GM21825 (cell line): Measurements from ENCODE around the gene STX11.
A peak's percentile ranks its signal among the peaks of the same experiment; 100 is the strongest.
"Not testable (repeated sequence)": the region's sequence is repeated elsewhere in the genome, so short reads cannot be mapped to it uniquely, and the experiment has no call there.

Source experiments
- ATAC-seq: cut with Tn5 transposase; IDR thresholded peaks from one replicate; pipeline ENCODE4 v1.9.1; 2021; ENCODE audit warnings: mild to moderate bottlenecking, moderate library complexity; ENCODE audit not compliant: unreplicated experiment

Gene STX11

GRCh38 chr6:144149894-144150709 is at the start of gene STX11:
TSS of gene STX11 (plus strand) at chr6:144150517. CDS start at chr6:144186628, 36,111 bp downstream.
- peak; percentile 65 for ATAC-seq

DNA sequence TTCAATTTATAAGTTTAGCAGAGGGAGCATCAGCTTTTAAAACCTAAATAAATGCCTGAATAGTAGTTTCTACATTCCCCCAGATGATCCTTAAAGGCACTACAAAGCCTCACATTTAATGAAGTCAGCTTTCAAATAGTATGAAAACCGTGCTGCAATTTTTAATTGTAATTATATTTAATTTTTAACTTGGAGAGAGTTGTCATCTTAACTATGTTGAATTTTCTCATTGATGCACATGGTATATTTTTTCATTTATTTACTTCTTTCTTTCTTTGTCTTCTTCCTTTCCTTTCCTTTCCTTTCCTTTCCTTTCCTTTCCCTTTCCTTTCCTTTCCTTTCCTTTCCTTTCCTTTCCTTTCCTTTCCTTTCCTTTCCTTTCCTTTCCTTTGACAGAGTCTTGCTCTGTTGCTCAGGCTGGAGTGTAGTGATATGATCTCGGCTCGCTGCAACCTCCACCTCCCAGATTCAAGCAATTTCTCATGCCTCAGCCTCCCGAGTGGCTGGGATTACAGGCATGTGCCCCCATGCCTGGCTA is 47.2 kb upstream of the STX11 start:
- no peak for ATAC-seq

DNA sequence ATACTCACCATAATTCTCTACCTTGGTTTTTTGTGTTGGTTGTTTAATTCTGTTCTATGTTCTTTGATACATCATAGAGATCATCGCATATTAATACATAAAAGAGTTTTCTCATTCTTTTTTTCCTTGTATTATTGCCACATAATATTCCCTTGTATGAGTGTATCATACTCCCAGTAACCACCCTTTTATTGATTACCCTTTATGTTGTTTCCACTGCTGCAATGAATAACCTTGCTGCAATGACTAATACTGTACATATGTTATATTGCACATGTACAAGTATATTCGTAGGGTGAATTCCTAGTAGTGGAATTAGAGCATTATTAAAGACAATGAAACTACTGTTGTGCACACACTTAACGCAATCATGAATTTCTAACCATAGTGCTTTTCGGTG is 45.8 kb upstream of the STX11 start:
- ATAC-seq, result no peak

DNA sequence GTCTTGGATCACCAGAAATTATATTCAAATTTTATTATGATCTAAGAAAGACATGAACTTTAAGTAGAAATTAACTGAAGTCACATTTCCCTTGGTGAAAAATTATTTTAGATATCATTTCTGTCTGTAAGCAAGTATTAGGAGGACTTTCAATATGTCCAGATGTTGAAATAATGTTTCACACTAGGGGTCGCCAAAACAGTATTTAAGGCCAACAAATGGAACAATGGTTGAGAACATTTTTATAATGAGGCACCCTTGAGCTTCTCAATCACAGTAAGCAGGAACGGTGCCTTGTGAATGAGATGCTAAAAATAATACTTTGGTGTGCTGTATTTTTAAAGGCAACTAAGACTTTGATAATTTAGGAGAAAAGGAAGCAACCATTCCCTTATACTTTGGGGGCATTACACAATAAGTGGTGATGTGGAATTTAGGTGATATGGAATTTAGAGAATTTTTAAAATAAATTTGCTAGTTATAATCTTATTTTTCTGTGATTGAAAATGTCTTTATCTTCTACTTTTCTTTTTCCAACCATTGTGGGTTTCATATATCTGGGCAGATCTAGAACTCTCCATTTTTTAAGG is 45.3 kb upstream of the STX11 start:
- ATAC-seq, result no peak

GRCh38 chr6:144106206-144106605 is 44.1 kb upstream of the STX11 start:
- no peak for ATAC-seq

GRCh38 chr6:144110210-144110609 is 40.1 kb upstream of the STX11 start:
- no peak for ATAC-seq

DNA sequence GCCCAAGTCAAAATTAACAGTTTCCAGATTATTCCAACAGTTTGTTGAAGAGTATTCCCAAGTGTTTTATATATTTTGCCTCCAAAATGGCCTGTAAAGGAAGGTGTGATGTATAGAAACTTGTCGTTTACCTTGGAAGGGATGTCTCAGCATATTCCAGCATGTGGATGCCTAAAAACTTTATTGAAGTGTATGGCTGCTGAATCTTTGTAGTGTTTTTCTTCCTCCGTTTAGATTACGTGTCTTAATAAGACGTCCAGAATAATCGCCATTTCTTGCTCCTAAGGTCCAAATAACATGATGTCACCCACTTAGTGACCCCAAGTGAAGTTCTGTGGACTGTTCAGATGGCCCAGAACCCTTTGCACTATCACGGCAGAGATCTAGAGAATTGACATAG is 37.0 kb upstream of the STX11 start:
- ATAC-seq, result no peak

- ATAC-seq, result no peak
Measured at GRCh38 chr6:144115219-144115618, 35.1 kb upstream of the STX11 start.

DNA sequence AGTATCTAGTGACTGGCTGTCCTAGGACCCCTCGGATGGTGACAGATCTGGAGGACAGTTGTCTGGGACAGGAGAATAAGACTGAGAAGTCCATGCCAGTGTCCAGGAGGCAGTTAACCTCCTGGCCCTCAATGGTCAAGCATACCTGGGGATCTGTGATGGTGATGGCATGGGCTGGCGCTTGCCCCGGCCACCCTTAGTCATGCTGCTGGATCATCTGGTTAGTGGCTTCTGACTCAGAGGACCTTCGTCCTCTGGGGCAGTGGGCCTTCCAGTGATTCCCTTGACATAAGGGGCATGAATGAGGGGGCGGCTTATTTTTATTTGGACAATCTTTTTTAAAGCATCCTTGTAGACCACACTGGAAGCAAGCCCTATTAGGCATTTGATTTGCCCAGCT is 30.9 kb upstream of the STX11 start:
- no peak for ATAC-seq

- ATAC-seq, result no peak
Measured at GRCh38 chr6:144122861-144123260, 27.5 kb upstream of the STX11 start.

- ATAC-seq, result no peak
Measured at GRCh38 chr6:144123421-144123820, 26.9 kb upstream of the STX11 start.

DNA sequence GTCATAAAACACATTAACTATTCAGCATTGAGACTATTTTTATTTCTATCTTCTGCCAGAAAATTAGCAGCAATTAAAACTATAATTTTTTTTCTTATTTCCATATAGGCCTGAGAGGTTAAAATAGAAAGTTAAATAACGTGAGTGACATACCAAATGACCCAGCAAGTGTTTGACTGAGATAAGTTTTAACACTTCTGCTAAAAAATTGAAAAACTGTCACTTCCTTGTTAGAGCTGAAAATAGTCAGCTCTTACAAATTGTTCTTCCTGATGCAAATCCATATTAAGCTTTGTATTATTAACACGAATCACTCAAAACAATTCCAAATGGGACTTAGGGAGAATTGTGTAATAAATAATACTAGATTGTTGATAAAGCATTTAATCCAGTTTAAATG is 26.5 kb upstream of the STX11 start:
- ATAC-seq, result no peak

DNA sequence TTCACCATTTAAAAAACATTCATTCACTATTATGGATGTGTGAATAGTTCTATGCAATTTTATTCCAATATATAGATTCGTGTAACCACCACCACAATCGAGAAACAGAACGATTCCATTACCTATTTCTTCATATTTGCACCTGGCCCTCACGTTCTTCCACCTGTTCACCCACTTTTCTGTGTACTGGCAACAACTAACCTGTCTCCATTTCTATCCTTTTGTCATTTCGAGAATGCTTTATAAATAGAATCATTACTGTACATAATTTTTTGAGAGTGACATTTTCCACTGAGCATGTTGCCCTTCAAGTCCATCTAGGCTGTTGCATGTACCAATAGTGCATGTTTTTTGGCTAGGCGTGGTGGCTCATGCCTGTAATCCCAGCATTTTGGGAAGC is 23.2 kb upstream of the STX11 start:
- ATAC-seq, result no peak

- ATAC-seq, result no peak
Measured at GRCh38 chr6:144129469-144129868, 20.8 kb upstream of the STX11 start.

DNA sequence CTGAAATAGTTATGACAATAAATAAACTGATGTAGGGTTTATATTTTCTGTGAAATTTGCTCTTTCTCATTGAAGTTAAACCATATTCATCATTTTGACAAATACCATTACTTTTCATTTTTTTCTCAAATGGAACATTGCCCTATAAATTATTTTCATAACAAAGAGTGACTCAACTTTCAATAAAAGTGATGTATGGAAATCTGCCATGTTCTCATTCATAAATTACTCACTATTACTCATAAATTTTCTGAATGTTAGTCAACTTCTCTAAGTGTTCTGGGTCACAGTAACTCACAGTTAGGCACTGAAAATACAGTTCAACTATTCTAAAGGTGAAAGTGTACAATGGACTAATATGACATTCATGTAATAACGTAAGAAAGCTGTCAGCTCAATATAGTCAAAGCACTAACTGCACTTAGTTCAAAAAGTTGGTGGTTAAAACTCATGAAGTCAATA is 19.0 kb upstream of the STX11 start:
- ATAC-seq, result no peak

- ATAC-seq, result not testable (repeated sequence)
Measured at GRCh38 chr6:144132167-144132690, 18.1 kb upstream of the STX11 start.

DNA sequence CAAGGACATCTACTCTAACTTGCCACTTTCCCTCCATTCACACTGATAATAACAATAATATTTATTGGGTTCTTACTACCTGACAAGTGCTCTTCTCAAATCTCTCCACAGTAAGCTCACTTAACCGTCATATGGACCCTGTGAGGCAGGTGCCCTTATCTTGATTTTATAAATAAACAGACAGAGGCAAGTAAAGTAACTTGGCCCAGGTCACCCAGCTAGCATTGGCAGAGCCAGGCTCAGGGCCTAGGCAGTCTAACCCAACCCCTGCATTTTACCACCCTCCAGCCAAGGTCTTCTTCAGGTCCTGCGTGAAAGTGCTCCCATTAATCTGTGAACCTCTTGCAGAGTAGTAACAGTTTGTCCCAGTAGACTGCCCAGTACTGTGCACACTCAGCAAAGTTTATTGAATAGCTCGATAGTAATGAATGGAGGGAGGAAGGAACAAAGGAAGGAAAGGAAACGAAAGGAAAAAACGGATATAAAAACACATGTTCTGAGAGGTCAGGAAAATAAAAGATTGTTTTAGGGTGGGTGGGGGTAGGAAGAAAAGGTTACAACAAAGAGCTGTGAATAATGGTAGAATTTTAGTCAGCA is 17.0 kb upstream of the STX11 start:
- ATAC-seq, result no peak

- no peak for ATAC-seq
Measured at GRCh38 chr6:144134176-144134575, 16.1 kb upstream of the STX11 start.

DNA sequence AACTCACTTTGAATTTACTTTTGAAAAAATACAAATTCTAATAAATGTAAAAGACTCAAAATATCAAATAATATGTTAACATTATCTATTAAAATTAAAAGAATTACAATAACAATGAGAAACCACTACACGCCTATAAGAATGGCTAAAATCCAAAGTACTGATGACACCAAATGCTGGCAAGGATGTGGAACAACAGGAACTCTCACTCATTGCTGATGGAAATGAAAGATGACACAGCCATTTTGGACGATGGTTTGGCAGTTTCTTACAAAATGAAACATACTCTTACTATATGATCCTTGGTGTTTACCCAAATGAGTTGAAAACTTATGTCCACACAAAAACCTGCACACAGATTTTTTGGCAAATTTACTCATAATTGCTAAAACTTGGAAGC is 15.6 kb upstream of the STX11 start:
- no peak for ATAC-seq

DNA sequence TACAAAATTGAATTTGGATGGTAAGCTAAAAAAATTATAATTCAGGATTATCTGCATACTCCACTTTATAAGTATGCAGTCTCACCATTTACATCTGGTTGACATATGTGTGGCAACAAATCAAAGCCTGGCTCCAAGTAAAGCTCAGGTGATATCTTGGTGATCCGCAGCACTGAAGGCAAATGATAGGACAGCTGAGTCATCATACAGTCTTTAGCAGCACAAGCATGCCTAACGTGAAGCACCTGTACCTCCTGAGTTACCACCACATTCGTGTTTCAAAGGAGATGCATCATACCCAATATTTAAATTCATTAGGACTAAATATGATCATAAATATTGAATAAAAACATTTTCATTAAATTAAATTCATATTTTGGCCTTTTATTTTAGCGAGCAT is 11.8 kb upstream of the STX11 start:
- no peak for ATAC-seq

- ATAC-seq, result no peak
Measured at GRCh38 chr6:144139817-144140216, 10.5 kb upstream of the STX11 start.

- ATAC-seq, result no peak
Measured at GRCh38 chr6:144140867-144141266, 9.4 kb upstream of the STX11 start.
